ENCODE data around the gene GOLGA3.

- TF ChIP-seq POLR2A (IDR thresholded peaks at IDR 0.05) (no peak), CTCF (IDR thresholded peaks at IDR 0.05) (no peak)
These were observed 104.9 kb downstream of the GOLGA3 start for GRCh38 chr12:132723764-132724140.
